Activated CD4-positive, CD25-positive, alpha-beta regulatory T cell (primary cell): Measurements from ENCODE around the gene SP110.
"Not testable (repeated sequence)": the region's sequence is repeated elsewhere in the genome, so short reads cannot be mapped to it uniquely, and the experiment has no call there.

Experiments used
- DNase-seq, 4 experiments: peaks; one replicate each; lab custom pipeline; 2025; lab: John Stamatoyannopoulos, UW

The SP110 gene

DNA sequence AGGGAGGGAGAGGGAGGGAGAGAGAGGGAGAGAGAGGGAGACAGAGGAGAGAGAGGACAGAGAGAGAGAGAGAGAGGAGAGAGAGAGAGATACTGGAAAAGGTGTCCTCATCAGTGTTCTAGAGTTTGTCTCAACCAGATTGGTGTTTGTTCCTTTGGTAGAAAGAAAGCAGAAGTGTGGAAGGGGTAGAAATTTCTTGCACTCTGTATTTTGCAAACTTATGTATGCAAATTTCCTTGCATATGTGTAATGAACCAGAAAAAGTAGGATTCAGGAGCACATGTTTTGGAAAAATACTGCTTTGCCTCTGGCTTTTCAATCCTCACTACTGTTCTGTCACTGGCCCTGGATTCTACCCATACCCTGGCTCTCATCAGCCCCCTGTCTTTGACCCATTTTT is 4.7 kb upstream of the SP110 start:
- no peak for DNase-seq

DNA sequence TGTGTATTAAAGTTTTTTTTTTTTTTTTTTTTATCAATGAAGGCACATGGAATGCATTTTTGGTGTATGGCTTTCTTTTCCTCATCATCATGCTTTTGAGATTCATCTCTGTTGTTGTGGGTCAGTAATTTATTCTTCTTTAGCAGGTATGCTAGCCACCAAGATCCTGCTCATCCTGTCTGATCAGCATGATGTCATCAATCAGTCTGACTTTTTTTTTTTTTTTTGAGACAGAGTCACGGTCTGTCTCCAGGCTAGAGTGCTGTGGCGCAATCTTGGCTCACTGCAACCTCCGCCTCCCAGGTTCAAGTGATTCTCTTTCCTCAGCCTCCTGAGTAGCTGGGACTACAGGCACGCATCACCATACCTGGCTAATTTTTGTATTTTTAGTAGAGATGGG is 3.0 kb upstream of the SP110 start:
- not testable (repeated sequence) for DNase-seq

DNA sequence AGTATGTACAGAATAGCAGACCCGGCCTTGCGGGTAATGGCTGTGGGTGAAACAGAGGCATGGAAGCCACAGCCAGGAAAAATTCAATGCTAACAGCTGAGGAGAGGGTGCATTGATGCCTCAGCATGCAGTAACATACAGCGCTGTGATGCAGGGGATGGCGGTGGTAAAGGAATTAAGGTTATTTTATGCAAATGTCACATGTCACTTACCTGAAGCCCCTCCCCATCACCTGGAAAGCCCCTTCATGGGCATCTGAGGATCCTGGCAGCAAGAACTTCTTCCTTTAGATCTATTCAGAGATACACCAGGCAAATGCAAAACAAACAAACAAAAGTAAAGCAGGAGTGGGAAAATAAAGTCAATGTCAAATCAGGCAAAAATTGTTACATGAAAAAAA is 1.7 kb upstream of the SP110 start:
- DNase-seq, result no peak

DNA sequence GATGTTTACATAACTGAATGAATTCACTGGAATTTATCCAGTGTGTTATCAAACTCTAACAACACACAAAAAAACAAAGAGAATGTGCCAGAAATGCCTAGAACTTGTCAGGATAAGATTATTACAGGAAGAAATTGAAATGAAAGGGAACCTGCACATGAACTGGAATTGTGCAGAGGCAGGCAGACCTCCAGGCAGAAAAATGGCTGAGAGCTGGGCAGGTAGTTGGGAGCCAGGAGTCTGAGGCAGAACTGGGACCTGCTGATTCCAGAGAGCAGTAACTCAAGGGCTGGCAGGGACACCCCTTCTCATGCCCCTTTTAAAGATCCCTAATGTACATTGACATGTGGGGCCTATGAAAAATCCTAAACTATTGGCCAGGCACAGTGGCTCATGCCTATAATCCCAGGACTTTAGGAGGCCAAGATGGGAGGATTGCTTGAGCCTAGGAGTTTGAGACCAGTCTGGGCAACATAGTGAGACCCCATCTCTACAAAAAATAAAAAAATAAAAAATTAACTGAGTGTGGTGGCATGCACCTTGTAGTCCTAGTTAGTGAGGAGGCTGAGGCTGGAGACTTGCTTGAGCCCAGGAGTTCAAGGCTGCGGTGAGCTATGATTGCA is 674 bp upstream of the SP110 start:
- no peak for DNase-seq

DNA sequence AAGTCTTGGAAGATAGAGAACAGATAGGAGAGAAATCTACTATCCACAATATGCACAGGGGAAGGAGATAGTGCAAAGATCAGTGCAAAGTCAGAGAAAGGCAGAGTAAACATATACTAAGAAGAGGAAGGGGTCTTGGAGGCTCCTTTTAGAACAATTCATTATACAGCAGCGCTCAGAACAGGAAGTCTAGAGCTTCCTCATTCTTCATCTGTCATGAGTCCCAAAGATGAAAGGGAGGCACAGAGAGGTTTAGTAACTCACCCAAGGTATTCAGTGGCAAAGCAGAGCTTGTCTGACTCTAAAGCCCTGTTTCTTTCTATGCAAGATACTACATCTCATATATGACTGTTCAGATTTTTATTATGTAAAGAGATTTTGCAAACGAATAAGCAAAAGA is 1.4 kb downstream of the SP110 start:
- no peak for DNase-seq

DNA sequence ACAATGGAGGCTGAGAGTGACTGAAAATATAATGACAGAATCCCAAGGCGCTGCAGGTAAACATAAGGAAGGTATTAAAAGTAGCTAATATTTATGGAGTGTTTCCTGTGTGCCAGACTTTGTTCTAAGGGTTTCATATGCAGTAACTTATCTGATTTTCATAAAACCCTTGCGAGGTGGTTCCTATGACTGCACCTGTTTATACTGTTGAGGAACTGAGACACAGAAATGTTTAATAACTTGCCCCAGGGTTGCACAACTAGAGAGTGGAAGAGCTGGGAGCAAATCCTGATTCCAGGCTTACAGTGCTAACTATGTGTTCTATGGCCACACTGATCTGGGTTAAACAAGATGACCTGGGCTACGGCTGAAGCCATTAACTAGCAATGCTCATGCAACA is 2.4 kb downstream of the SP110 start:
- DNase-seq, result no peak

DNA sequence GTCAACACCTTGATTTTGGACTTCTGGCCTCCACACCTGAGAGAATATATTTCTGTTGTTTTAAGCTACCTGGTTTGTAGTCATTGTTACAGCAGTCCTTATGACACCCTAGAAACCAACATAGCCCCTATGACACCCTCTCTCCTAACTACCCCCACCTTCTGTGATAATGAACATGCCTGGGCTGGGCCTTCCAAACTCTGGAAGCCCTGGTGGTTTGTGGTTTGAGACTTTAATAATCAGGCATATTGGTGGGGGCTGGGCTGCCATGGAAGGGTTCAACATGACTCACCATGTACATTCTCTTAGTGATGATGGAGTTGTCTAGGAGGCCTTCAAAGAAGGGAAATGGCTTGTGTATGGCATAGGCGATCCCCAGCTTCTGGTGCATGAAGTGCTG is 3.3 kb downstream of the SP110 start:
- DNase-seq, result no peak

DNA sequence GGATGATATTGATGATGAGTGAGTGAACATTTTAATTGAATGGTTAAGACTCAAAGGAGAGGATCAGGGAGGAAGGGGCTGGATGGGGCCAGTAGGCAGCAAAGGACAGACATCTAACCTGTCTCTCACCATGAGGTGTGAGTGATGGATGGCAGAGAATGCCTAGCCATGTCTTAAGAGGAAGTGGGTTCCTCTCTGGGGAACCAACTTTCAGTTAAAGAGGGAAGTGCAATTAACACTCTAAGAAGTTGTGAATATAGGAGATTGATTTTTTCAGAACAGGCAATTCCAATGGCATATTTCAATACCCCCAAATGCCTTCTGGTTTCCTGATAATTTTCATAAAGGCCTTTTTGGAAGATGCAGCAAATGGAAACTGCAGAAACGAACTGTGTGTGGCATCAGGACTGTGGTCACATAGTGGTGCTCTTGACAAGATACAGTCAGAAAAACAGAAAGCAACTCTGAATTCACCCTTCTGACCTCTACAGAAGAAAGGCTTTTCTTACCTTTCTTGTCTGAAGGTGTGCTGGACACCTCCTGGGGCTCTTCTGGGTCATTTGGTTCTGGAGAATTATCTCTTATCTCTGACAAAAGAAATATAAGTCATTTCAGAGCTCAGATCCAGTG is 10.2 kb downstream of the SP110 start:
- DNase-seq, result no peak

DNA sequence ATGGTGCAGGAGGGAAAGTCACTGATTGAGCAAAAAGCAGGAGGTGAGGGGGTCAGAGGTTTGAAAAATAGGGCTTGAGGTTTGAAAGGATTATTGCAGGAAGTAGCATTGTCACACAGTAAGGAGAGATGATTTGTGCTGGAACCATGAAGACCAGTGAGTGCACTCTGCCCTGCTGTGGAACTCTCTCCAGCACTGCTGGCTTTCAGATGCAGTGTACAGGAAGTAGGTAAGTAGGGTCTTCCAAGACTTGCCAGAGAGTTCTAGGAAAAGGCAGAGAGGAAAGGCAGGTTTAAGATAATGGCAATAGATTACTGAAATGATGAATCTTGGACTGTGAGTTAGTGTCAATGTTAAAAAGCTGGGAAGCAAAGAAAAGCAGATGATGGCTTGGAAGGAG is 11.2 kb downstream of the SP110 start:
- DNase-seq, result no peak

DNA sequence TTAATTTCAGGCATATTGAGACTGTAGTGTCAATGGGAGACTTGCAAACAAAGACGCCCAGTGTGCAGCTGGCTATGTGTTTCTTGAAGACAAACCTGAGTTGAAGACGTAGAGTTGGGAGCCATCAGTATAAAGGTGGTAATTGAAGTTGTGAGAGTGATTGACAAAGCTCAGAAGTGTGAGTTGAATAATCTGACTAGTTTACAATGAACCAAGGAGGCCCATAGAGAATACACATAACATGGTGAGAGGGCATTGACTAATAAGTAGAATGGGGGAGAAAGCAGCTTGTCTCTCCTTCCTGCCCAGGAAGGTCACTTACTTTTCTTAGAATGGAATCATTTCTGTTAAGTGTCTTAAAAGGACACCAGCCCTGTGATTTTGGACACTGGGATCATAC is 14.1 kb downstream of the SP110 start:
- DNase-seq, result no peak

DNA sequence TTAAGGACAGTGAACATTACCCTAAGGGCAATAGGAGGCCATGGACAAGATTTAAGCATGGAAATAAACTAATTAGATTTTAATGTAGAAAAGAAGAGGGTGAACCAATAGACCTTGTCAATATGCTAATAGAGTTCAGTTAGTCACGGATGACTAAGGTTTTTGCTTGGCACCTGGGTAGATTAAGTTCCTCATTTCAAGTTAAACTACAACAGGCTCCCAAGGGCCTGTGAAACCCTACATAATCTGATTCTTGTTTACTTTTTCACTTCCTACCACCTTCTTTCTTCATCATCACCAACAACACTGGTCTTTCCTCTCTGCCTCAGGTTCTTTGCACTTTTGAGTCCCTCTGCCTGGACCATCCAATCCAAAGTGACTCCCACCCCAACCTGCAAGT is 14.8 kb downstream of the SP110 start:
- DNase-seq, result no peak

DNA sequence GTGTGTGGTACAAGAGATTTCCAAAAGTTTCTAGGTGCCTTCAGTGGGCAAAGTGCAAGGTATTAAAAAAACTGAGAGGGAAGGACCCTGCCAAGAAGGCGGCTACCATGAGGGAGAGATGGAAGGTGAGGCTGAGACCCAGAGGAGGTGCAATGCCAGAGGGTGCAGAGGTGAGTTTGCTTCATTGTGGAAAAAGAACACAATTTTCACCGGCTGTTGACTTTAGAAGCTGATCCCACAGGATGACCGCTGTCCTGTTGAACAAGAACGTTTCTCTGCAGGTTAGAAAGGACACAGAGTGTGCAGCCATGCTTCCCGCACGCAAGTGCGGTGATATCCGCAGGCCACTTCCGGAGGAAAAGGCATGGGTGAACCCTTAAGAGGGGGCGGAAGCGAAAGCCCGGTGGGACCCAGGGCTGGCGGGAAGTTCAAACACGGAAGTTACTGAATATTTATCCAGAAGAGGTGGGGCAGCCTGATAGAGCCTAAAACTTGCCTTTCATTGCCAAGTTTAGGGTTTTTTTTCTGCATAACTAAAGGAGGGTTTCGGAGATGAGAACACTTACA is 16.6 kb downstream of the SP110 start:
- DNase-seq, result no peak

DNA sequence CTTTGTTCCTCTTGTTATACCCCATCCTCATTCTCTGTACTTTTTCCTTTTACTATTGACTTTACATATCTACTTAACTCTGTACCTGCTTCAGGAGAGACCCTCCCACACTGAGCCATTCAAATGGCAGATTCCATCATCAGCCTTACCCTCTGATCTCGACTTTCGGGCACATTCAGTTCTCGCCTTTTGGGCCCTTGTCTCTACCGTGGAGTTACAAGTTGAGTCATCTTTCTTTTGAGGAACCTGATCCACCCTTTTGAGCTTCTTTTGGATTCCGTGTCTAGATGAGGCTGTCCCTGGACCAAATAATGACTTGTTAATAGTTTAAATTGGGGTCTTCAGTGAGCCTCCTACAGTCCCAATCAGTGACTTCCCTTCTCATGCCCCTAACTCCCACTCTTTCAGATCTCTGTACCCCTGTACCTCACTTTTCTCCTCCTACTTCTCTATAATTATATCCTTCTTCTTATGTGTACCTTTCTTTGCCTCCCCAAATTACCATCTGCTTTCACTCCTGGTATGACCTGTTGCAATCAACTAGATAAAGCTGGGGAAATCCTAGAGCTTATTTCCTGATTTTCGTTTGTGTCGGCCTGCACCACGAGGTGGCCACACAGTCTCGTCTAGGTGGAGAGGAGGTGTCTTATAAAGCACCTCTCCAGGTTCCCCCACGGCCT is 17.2 kb downstream of the SP110 start:
- no peak for DNase-seq

DNA sequence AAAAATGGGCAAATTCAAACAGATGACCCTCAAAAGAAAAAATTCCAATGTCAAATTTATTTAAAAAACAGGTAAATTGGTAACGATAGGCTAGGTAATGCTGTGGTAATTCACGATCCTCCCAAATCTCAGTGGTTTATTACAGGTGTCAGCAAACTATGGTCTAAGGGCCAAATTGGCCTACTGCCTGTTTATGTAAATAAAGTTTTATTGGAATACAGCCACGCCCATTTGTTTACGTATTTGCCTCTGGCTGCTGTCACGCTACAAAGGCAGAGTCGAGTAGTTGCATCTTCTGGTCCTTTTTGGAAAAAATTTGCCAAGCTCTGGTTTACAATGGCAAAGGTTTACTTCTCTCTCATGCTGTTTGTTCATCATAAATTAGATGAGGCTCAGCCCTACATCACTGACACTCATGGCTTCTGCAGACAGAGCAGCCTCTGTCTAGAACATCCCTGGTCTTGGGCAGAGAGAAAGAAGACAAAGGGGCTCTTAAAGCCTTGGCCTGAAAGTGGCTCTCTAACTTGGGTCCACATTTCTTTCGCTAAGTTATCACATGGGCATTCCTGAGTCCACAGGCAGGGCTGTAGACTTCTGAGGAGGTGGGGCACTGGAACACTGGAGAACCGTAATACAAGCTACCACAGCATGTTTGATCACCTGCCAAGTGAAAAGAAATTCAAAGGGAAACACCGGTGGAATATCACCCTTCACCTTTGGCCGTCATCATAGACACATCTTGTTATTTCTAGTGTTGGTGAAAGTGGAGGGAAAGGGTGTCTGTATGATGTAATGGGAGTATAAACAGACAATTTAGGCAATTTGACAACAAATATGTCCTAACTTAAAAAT is 34.8 kb downstream of the SP110 start:
- DNase-seq, result no peak

DNA sequence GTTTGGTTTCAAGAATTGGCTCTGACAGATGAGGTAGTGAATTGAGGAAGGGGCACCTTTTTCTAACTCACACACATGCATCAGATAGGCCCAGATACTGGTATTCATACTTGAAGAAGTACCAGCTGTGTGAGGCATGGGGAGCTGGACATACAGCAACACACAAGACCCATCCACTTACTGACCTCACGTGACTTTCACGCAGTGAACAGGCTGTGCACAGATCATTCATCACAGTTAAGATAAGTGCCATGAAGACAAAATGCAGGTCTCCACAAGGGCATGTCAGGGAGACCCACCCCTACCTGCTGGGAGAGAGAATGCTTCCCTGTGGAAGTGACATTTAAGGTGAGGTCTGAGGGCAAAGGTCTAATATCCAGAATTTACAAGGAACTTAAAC is 38.6 kb downstream of the SP110 start:
- DNase-seq, result no peak

DNA sequence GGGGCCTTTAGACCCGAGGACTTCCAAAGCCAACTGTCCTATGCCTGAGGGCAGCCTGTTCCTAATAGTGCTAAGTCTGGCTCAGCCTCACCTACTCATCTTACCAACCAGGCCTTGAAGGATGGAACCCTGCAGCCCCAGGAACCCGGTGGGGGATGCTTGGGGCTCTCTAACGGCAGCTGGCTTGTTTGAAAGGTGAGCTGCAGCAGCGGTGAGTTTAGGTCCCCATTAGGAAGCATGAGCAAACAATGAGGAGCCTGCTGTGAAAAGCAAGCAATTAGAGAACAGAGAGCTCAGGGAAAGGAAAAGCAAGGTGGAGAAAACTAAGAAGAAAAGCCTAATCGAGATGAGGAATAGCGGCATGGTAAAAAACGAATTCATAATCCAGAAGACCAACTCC is 39.9 kb downstream of the SP110 start:
- DNase-seq, result no peak

DNA sequence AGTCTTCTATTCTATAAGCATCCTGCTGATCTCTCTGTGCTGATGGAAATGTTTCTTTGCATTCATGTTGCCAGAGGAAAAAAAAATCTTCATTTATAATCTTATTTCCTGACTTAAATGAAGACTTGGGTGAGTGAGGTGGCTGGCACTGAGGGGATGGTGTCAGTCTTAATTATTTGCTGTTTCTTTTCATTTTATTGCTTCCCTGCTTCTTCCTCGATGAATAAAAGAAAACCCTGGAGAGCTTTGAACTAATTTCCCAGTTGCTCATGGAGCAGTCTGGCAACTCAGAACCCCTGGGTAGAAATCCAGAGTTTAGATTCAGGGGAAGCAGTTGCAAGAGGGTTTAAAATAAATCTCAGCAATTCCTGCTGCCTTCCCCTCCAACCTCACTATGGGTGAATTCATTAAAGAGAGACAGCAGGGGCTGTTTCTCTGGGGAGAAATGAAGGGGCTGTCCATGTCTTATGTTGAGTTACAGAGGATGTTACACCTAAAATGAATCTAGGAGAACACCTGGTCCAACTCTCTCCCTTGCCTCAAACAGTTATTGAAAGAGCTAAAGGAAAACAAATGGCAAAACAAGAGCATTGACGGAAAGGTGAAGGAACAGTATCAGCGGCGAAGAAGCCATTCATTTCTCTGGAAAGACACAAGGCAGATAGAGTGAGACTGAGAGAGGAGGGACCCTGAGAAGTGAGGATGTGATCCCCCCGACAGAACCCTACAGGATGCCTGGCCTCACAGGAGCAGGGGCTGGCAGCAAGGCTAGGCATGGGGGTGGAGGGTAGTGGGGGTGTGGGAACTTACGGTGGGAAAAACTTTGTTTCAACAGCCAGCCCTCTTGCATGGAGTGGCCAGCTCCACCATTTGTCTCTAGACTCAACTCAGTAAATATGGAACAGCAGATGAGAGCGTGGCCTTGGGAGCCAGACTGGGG is 41.0 kb downstream of the SP110 start:
- DNase-seq, result no peak

DNA sequence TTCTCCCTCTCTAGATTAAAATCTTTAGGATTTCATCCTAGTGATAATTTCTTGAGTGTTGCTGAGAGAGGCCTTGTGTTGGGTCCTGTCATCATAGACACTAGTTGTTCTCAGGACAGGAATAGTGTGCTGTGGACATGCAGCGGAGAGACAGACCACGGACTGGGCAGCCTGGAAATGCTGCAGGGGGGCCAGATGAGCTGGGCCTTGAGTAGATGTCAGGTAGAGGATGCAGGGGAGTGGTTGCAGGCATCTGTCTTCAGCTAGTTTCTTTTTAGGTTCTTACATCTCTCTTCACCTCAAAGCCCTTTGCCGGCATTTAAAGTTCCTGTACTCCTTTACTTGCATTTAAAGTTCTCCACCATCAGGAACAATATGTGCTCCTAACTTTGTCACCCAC is 42.8 kb downstream of the SP110 start:
- DNase-seq, result no peak

DNA sequence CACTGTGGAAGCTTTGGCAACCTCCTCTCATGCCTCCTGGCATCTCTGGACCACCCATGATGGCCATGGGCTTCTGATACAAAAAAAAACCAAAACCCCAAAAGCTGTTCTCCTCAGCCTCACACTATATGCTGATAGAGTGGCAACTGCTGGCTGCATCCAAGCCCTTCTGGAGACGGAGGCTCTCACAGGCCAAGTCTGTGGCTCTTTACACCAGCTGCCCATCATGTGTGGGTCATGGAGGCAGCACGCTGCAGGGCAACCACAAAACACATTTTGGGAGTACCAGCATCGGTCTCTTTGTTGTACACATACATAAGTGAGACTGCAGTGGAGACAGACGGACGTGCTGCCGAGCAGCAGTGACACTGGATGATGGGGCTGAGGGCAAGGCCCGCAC is 45.3 kb downstream of the SP110 start:
- no peak for DNase-seq

DNA sequence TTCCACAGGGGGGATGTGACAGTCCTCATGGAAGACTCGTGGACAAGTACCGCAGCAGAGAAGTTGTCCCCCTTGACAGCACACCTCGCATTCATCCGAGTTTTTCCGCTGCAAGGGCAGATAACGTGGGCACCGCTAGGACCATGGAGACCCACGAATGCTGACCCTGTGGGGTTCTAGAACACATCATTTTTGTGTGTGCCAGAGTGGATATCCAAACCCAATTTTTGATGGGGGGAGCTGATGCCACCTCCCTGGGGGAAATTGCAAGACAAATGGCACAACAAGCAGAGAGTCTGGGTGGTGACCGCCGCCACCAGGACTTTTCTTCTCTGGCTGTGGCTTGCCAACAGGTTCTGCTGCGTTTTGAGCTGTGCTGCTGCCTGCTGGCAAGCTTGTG is 46.9 kb downstream of the SP110 start:
- DNase-seq, result no peak

DNA sequence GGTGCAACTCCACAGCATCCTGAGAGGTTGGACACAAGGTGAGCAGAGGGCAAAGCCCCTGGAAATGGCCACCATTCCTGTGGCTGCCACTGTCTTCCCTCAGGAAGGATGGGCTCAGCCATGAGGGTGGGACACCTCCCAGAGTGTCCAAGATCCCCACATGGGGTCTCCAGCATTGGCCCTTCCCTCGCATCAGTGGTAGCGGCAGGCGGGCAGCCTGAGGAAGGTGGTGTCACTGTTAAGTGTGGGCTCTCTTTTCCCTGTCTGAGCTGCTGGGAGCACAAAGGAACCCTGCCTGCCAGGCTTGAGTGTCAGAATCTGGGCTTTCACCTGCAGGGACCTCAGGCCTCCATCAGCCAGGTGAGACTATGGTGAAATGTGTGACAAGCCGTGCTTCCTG is 47.6 kb downstream of the SP110 start:
- DNase-seq, result no peak
